A549 treated with dexamethasone at 1 μM for 4 hours (cell line): Measurements from ENCODE around the gene PLA2G6. TPM values are rescaled to one million over a fixed set of nuclear protein-coding genes. Genes with fewer than 3 reads are reported as not detected.

Experiments
- total RNA-seq: library from RNA; stranded (reverse); fragments of 200-300 nt; extraction: Qiagen RNA extraction; gene quantifications from 5 replicates; pipeline ENCODE4 v1.2.3, GENCODE V29; 2022

PLA2G6 gene, protein sequence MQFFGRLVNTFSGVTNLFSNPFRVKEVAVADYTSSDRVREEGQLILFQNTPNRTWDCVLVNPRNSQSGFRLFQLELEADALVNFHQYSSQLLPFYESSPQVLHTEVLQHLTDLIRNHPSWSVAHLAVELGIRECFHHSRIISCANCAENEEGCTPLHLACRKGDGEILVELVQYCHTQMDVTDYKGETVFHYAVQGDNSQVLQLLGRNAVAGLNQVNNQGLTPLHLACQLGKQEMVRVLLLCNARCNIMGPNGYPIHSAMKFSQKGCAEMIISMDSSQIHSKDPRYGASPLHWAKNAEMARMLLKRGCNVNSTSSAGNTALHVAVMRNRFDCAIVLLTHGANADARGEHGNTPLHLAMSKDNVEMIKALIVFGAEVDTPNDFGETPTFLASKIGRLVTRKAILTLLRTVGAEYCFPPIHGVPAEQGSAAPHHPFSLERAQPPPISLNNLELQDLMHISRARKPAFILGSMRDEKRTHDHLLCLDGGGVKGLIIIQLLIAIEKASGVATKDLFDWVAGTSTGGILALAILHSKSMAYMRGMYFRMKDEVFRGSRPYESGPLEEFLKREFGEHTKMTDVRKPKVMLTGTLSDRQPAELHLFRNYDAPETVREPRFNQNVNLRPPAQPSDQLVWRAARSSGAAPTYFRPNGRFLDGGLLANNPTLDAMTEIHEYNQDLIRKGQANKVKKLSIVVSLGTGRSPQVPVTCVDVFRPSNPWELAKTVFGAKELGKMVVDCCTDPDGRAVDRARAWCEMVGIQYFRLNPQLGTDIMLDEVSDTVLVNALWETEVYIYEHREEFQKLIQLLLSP
- total RNA-seq, result 2.5 to 6.0 TPM (median 4.0 TPM) in 5 replicates

DNA sequence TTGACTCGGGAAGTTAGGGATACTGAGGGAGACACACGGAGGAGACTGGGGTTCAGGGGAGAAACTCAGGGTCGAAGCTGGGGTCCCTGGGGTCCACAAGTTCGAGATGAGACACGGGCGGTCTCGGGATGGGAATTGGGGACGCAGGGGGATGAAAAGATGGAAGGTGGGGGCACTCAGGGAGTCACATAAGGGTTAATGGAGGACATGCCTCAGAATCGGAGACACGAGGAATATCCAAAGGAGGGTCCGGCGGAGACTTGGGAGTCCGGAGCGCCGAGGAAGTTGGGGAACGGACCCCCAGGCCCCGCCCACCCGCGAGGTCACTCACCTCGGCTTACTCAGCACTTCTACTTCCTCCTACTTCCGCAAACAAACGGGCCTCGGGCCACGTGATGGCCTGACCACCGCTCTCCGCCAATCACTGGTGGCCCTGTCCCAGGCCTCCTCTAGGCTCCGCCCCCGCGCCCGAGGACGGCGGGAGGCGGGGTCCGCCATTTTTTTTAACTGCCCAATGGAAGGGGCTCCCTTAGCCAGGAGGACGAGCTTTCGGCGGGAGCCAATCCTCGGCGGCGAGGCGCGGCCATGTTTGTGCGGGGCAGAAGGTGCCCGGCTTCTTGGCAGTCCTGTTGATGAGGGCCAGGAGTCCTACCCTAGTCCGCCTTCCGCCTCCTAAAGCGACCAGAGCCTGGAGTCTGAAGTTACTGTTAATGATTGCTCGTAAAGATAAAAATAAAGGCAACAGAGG, at the start of gene PLA2G6:
TSS of gene PLA2G6 (minus strand) at position 378 of the 748 bp plus-strand sequence. CDS start 12,404 bp downstream, outside the sequence.

DNA sequence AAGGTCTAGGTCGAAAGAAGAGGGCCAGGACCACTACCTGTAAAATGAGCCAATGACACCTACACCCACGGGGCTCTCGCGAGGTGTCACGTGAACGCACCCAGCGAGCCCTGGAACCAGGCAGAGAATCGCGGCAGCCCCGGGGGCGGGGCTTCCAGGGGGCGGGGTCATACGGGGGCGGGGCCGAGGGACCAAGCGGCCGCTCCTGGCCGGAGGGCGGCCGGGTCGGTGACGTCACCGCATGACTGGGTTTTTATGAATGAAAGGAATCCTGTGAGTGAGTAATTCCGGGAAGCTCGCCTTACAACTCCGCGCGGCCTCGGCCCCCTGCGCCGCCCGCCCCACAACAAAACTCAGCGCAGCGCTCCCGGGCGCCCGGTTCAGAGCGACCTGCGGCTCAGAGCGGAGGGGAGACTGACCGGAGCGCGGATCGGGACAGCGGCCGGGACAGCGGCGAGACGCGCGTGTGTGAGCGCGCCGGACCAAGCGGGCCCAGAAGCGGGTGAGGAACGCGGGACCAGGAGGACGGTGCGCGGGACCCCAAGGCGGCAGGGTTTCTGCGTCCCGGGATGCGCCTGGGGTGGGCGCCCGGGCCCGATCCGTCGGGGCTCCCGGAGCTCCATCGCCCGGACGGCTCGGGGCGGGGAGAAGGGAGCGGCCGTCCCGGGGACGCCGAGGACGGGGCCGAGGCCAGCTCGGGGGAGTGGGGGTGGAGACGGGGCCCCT, 20.2 kb upstream of the PLA2G6 start, which contains the start of gene MAFF:
TSS of gene MAFF (plus strand) at position 284 of the 726 bp plus-strand sequence. CDS start 11,860 bp downstream, outside the sequence.

DNA sequence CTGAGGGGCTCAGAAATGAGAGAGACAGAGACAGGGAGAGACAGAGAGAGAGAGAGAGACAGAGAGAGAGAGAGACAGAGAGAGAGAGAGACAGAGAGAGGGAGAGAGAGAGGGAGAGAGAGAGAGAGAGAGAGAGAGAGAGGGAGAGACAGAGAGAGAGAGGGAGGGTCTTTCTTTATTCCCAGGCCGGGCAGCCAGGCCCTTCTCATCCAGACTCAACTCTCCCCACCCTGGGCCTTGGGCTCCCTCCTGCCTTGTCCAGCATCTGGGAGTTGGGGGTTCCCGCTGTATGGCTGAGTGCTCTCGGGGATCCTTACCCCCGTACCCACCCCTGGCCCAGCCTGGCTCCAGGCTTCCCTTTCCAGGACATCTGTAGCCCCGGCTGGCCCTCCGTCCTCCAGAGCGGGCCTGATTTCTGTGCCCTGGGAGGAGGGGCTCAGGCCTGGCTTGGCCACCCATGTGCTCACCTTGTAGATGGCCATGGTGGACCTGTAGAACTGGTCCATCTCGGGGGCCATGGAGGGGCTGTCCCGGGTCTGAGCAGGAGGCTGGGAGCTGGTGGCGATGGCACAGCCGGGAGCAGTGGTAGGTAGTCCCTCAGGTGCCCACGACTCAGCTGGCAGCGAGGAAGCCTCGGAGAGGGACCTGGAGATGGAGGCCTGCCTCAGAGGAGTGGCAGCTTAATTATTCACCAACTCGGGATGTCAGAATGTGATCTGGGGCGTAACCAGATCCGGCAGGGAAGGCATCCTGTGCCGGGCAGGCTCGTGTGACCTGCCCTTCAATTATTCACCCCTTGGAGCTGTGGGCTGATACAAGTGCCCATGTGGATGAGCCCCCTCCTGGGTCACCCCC, 71.4 kb downstream of the PLA2G6 start, which contains the start of gene BAIAP2L2:
TSS of gene BAIAP2L2 (minus strand) at position 677 of the 855 bp plus-strand sequence. CDS start at position 518, 159 bp downstream.

GRCh38 chr22:38083931-38084631, 97.5 kb downstream of the PLA2G6 start, which contains the start of gene SLC16A8:
Gene SLC16A8 (minus strand): TSS chr22:38084184. CDS start chr22:38082873, 1,311 bp downstream.

Other genes starting within 250 kb of the PLA2G6 start
- 0.14 to 0.41 TPM (median 0.20 TPM) in 4 of 5 replicates, not detected in the other for gene C22orf23, start 228.2 kb downstream of the PLA2G6 start, total RNA-seq
- 116 to 133 TPM (median 121 TPM) in 5 replicates for gene POLR2F, start 228.1 kb downstream of the PLA2G6 start, total RNA-seq
- 0.04 TPM in 1 of 5 replicates, not detected in the others for gene SOX10, start 197.3 kb downstream of the PLA2G6 start, total RNA-seq
- 11.0 to 14.4 TPM (median 12.7 TPM) in 5 replicates for gene PICK1, start 124.4 kb downstream of the PLA2G6 start, total RNA-seq
- not detected in 5 replicates for gene SLC16A8, start 97.6 kb downstream of the PLA2G6 start, total RNA-seq
- gene BAIAP2L2, start 71.1 kb downstream of the PLA2G6 start, total RNA-seq, result 4.9 to 8.7 TPM (median 7.9 TPM) in 5 replicates
- 18.9 to 28.0 TPM (median 22.7 TPM) in 5 replicates for gene MAFF, start 20.2 kb upstream of the PLA2G6 start, total RNA-seq
- gene TMEM184B, start 91.2 kb upstream of the PLA2G6 start, total RNA-seq, result 39.6 to 65.7 TPM (median 63.2 TPM) in 5 replicates
- gene CSNK1E, start 135.6 kb upstream of the PLA2G6 start, total RNA-seq, result 83.4 to 109 TPM (median 102 TPM) in 5 replicates